Neural progenitor cell (in vitro differentiated cells): ENCODE data around the gene HBS1L. TPM values are rescaled to one million over a fixed set of nuclear protein-coding genes. Genes with fewer than 3 reads are reported as not detected.

ENCODE experiments used
- DNase-seq: peaks from one replicate; pipeline ENCODE4 v3.0.0-alpha.2; 2016; ENCODE audit warnings: low spot score
- H2AFZ ChIP-seq: fragments of 200-600 bp; sonication (generic); replicated peaks from 2 replicates; pipeline ENCODE4 v1.6.1; 2016; ENCODE audit warnings: antibody characterized with exemption
- H3F3A ChIP-seq: fragments of 200-600 bp; sonication (generic); 2 replicates; pipeline ENCODE4 v1.6.1; 2016; ENCODE audit warnings: antibody characterized with exemption, low read depth
- H3K27ac ChIP-seq: fragments of 200-600 bp; sonication (generic); 2 replicates; pipeline ENCODE4 v1.5.1; 2016; ENCODE audit warnings: mild to moderate bottlenecking
- H3K27me3 ChIP-seq: fragments of 200-600 bp; sonication (generic); 2 replicates; pipeline ENCODE4 v1.6.1; 2016; ENCODE audit warnings: mild to moderate bottlenecking, moderate library complexity
- H3K36me3 ChIP-seq: fragments of 200-600 bp; sonication (generic); 2 replicates; pipeline ENCODE4 v1.5.1; 2016
- H3K4me1 ChIP-seq: fragments of 200-600 bp; sonication (generic); 2 replicates; pipeline ENCODE4 v1.6.1; 2016; ENCODE audit warnings: mixed run types
- H3K4me2 ChIP-seq: fragments of 200-600 bp; sonication (generic); 2 replicates; pipeline ENCODE4 v1.6.1; 2016
- H3K4me3 ChIP-seq: fragments of 200-600 bp; sonication (generic); 2 replicates; pipeline ENCODE4 v1.5.1; 2016
- H3K79me2 ChIP-seq: fragments of 200-600 bp; sonication (generic); 2 replicates; pipeline ENCODE4 v1.6.1; 2016; ENCODE audit warnings: low read depth
- H3K9ac ChIP-seq: fragments of 200-600 bp; sonication (generic); 2 replicates; pipeline ENCODE4 v1.6.1; 2016
- H3K9me3 ChIP-seq: fragments of 200-600 bp; sonication (generic); 2 replicates; pipeline ENCODE4 v1.5.1; 2016; ENCODE audit warnings: low read depth
- H4K20me1 ChIP-seq: fragments of 200-600 bp; sonication (generic); 2 replicates; pipeline ENCODE4 v1.6.1; 2016; ENCODE audit warnings: low read depth
- H3K27ac Mint-ChIP-seq: 3 replicates; pipeline ENCODE4 v1.8.0; 2021; ENCODE audit warnings: mixed read lengths
- H3K27me3 Mint-ChIP-seq: 2 replicates; pipeline ENCODE4 v1.8.0; 2022; ENCODE audit warnings: low read depth, mild to moderate bottlenecking, inconsistent platforms, moderate library complexity, mixed read lengths; ENCODE audit not compliant: insufficient read depth
- H3K36me3 Mint-ChIP-seq: 3 replicates; pipeline ENCODE4 v1.8.0; 2021; ENCODE audit warnings: mixed read lengths
- H3K4me1 Mint-ChIP-seq: 3 replicates; pipeline ENCODE4 v1.8.0; 2021; ENCODE audit warnings: mixed read lengths
- H3K4me3 Mint-ChIP-seq: 3 replicates; pipeline ENCODE4 v1.8.0; 2021; ENCODE audit warnings: mild to moderate bottlenecking, moderate library complexity, mixed read lengths
- H3K9me3 Mint-ChIP-seq: 3 replicates; pipeline ENCODE4 v1.8.0; 2020; ENCODE audit warnings: mixed read lengths
- CTCF ChIP-seq: fragments of 200-600 bp; sonication (generic); IDR thresholded peaks from 2 replicates; pipeline ENCODE4 v1.5.1; 2017; ENCODE audit warnings: antibody characterized with exemption, mild to moderate bottlenecking
- EZH2 ChIP-seq: fragments of 200-600 bp; sonication (generic); IDR thresholded peaks from 2 replicates; pipeline ENCODE4 v1.6.1; 2017; ENCODE audit warnings: antibody characterized with exemption, mild to moderate bottlenecking, moderate library complexity
- EZH2phosphoT487 ChIP-seq: fragments of 200-600 bp; sonication (generic); IDR thresholded peaks from 2 replicates; pipeline ENCODE4 v1.6.1; 2017; ENCODE audit warnings: antibody characterized with exemption
- total RNA-seq: library from RNA; depleted of rRNA; stranded (reverse); fragments of >200 nt; gene quantifications from 2 replicates; pipeline ENCODE4 v1.2.3, GENCODE V29; 2015; ENCODE audit warnings: low replicate concordance

HBS1L gene
- total RNA-seq, 1 donor from 2014 or later: 215 TPM

GRCh38 chr6:134928151-134928900 is 126.3 kb downstream of the HBS1L start:
- Histone ChIP-seq H3K4me1 (no peaks in the 10 kb centered on the region), H3K9me3 (no peaks in the 10 kb centered on the region), H3K27ac (no peak overlapping the region), H3F3A (no peaks in the 10 kb centered on the region), H3K9ac (no peak overlapping the region), H3K79me2 (no peaks in the 10 kb centered on the region), H2AFZ (no peak overlapping the region), H4K20me1 (no peaks in the 10 kb centered on the region), H3K36me3 (no peaks in the 10 kb centered on the region), H3K4me2 (no peak overlapping the region), H3K27me3 (no peaks in the 10 kb centered on the region), H3K4me3 (no peak overlapping the region)
- no peak overlapping the region for H3K4me3 Mint-ChIP-seq
- H3K9me3 Mint-ChIP-seq: no peaks in the 10 kb centered on the region
- H3K27me3 Mint-ChIP-seq: no peaks in the 10 kb centered on the region
- H3K27ac Mint-ChIP-seq: no peak overlapping the region
- H3K36me3 Mint-ChIP-seq: no peaks in the 10 kb centered on the region
- DNase-seq: no peak
- TF ChIP-seq CTCF (no peak), EZH2 (no peak), EZH2phosphoT487 (no peak)
- H3K4me1 Mint-ChIP-seq: no peaks in the 10 kb centered on the region

- H4K20me1 ChIP-seq: no peaks in the 10 kb centered on the region
- DNase-seq: no peak
- no peaks in the 10 kb centered on the region for H3K36me3 ChIP-seq
- H3K79me2 ChIP-seq: no peaks in the 10 kb centered on the region
- no peak overlapping the region for H3K27ac ChIP-seq
- no peaks in the 10 kb centered on the region for H3K9me3 Mint-ChIP-seq
- H3K27me3 Mint-ChIP-seq: no peaks in the 10 kb centered on the region
- H3K4me3 Mint-ChIP-seq: no peak overlapping the region
- H3K4me1 ChIP-seq: peaks cover 4% of the 10 kb centered on the region
- H3K4me2 ChIP-seq: no peak overlapping the region
- TF ChIP-seq EZH2: no peak
- TF ChIP-seq CTCF: no peak
- no peak for TF ChIP-seq EZH2phosphoT487
- H3K4me1 Mint-ChIP-seq: peaks cover 10% of the 10 kb centered on the region
- H2AFZ ChIP-seq: no peak overlapping the region
- no peaks in the 10 kb centered on the region for H3F3A ChIP-seq
- H3K9ac ChIP-seq: no peak overlapping the region
- H3K4me3 ChIP-seq: no peak overlapping the region
- no peaks in the 10 kb centered on the region for H3K36me3 Mint-ChIP-seq
- no peak overlapping the region for H3K27ac Mint-ChIP-seq
- H3K9me3 ChIP-seq: no peaks in the 10 kb centered on the region
- no peaks in the 10 kb centered on the region for H3K27me3 ChIP-seq
These were observed 128.8 kb downstream of the HBS1L start for GRCh38 chr6:134925800-134926199.

- Histone ChIP-seq H3K4me3 (no peak overlapping the region), H3K27me3 (no peaks in the 10 kb centered on the region), H3K79me2 (no peaks in the 10 kb centered on the region), H3K4me1 (peaks cover 4% of the 10 kb centered on the region), H3K27ac (no peak overlapping the region), H3K4me2 (no peak overlapping the region), H4K20me1 (no peaks in the 10 kb centered on the region), H3K9ac (no peak overlapping the region), H3K36me3 (no peaks in the 10 kb centered on the region), H3F3A (no peaks in the 10 kb centered on the region), H2AFZ (no peak overlapping the region), H3K9me3 (no peaks in the 10 kb centered on the region)
- Mint-ChIP-seq H3K27me3 (peaks cover 2% of the 10 kb centered on the region), H3K9me3 (no peaks in the 10 kb centered on the region), H3K27ac (no peak overlapping the region), H3K36me3 (no peaks in the 10 kb centered on the region), H3K4me3 (no peak overlapping the region), H3K4me1 (peaks cover 10% of the 10 kb centered on the region)
- TF ChIP-seq EZH2: no peak
- TF ChIP-seq CTCF: no peak
- TF ChIP-seq EZH2phosphoT487: no peak
- DNase-seq: no peak
These were observed 132.8 kb downstream of the HBS1L start for GRCh38 chr6:134921721-134922261.
